Measurements from ENCODE around the gene ROBO4. TPM values are rescaled to one million over a fixed set of nuclear protein-coding genes. Genes with fewer than 3 reads are reported as not detected.

Gene ROBO4
- total RNA-seq, 1 donor from 2014 or later = not detected

GRCh38 chr11:124872280-124872679, 25.4 kb downstream of the ROBO4 start:
- Mint-ChIP-seq H3K4me1 (ENCODE audit: low read depth) (peaks cover 12% of the 10 kb centered on the region), H3K36me3 (ENCODE audit: low read depth) (no peaks in the 10 kb centered on the region), H3K27ac (no peak overlapping the region), H3K4me3 (no peak overlapping the region), H3K9me3 (no peaks in the 10 kb centered on the region), H3K27me3 (ENCODE audit: insufficient read depth) (peaks cover 80% of the 10 kb centered on the region)
- no peak for DNase-seq (ENCODE audit: low spot score)
- intact Hi-C loops (cut with micrococcal nuclease) = loop anchor here (10.0 kb wide), 1 partner anchor 273 kb away; no protein-coding TSS in a partner anchor

- H3K4me1 Mint-ChIP-seq (ENCODE audit: low read depth) = peaks cover 7% of the 10 kb centered on the region
- H3K27ac Mint-ChIP-seq = no peak overlapping the region
- H3K27me3 Mint-ChIP-seq (ENCODE audit: insufficient read depth) = peaks cover 89% of the 10 kb centered on the region
- no peak for DNase-seq (ENCODE audit: low spot score)
- no peak overlapping the region for H3K4me3 Mint-ChIP-seq
- intact Hi-C loops (cut with micrococcal nuclease) = loop anchor here (10.0 kb wide), 1 partner anchor 274 kb away; no protein-coding TSS in a partner anchor
- H3K36me3 Mint-ChIP-seq (ENCODE audit: low read depth) = no peaks in the 10 kb centered on the region
- no peaks in the 10 kb centered on the region for H3K9me3 Mint-ChIP-seq
These were observed 27.2 kb downstream of the ROBO4 start for GRCh38 chr11:124870430-124870829.

GRCh38 chr11:124869856-124870387, 27.7 kb downstream of the ROBO4 start:
- no peaks in the 10 kb centered on the region for H3K9me3 Mint-ChIP-seq
- no peak for DNase-seq (ENCODE audit: low spot score)
- no peak overlapping the region for H3K4me3 Mint-ChIP-seq
- no peak overlapping the region for H3K27ac Mint-ChIP-seq
- peaks cover 7% of the 10 kb centered on the region for H3K4me1 Mint-ChIP-seq (ENCODE audit: low read depth)
- intact Hi-C loops (cut with micrococcal nuclease) = loop anchor here (5.0 to 10.0 kb wide), 2 partner anchors 275 to 297 kb away; no protein-coding TSS in a partner anchor
- peaks cover 86% of the 10 kb centered on the region for H3K27me3 Mint-ChIP-seq (ENCODE audit: insufficient read depth)
- H3K36me3 Mint-ChIP-seq (ENCODE audit: low read depth) = no peaks in the 10 kb centered on the region

GRCh38 chr11:124869331-124869730, 28.3 kb downstream of the ROBO4 start:
- intact Hi-C loops (cut with micrococcal nuclease) = loop anchor here (5.0 kb wide), 1 partner anchor 298 kb away; no protein-coding TSS in a partner anchor
- Mint-ChIP-seq H3K27me3 (ENCODE audit: insufficient read depth) (peaks cover 86% of the 10 kb centered on the region), H3K4me3 (no peak overlapping the region), H3K9me3 (no peaks in the 10 kb centered on the region), H3K4me1 (ENCODE audit: low read depth) (peaks cover 7% of the 10 kb centered on the region), H3K27ac (no peak overlapping the region), H3K36me3 (ENCODE audit: low read depth) (no peaks in the 10 kb centered on the region)
- no peak for DNase-seq (ENCODE audit: low spot score)

- Mint-ChIP-seq H3K4me3 (peak overlapping the region; percentile 15), H3K27ac (no peak overlapping the region), H3K36me3 (ENCODE audit: low read depth) (no peaks in the 10 kb centered on the region), H3K9me3 (no peaks in the 10 kb centered on the region), H3K27me3 (ENCODE audit: insufficient read depth) (peaks cover 86% of the 10 kb centered on the region), H3K4me1 (ENCODE audit: low read depth) (peaks cover 7% of the 10 kb centered on the region)
- intact Hi-C loops (cut with micrococcal nuclease) = loop anchor here (5.0 kb wide), 1 partner anchor 299 kb away; no protein-coding TSS in a partner anchor
- DNase-seq (ENCODE audit: low spot score) = no peak
These were observed 29.1 kb downstream of the ROBO4 start for GRCh38 chr11:124868331-124869274.

- no peaks in the 10 kb centered on the region for H3K9me3 Mint-ChIP-seq
- intact Hi-C loops (cut with micrococcal nuclease) = loop anchor here (1.0 to 5.0 kb wide), 5 partner anchors 26 to 300 kb away; no protein-coding TSS in a partner anchor
- peaks cover 87% of the 10 kb centered on the region for H3K27me3 Mint-ChIP-seq (ENCODE audit: insufficient read depth)
- H3K4me1 Mint-ChIP-seq (ENCODE audit: low read depth) = peaks cover 15% of the 10 kb centered on the region
- no peak overlapping the region for H3K4me3 Mint-ChIP-seq
- H3K27ac Mint-ChIP-seq = no peak overlapping the region
- no peak for DNase-seq (ENCODE audit: low spot score)
- no peaks in the 10 kb centered on the region for H3K36me3 Mint-ChIP-seq (ENCODE audit: low read depth)
These were observed 30.0 kb downstream of the ROBO4 start for GRCh38 chr11:124867700-124868099.

GRCh38 chr11:124865902-124866851, 31.5 kb downstream of the ROBO4 start:
- H3K27ac Mint-ChIP-seq = no peak overlapping the region
- H3K27me3 Mint-ChIP-seq (ENCODE audit: insufficient read depth) = peaks cover 89% of the 10 kb centered on the region
- H3K36me3 Mint-ChIP-seq (ENCODE audit: low read depth) = no peaks in the 10 kb centered on the region
- no peak overlapping the region for H3K4me3 Mint-ChIP-seq
- no peaks in the 10 kb centered on the region for H3K9me3 Mint-ChIP-seq
- intact Hi-C loops (cut with micrococcal nuclease) = loop anchor here (2.0 to 5.0 kb wide), 3 partner anchors 107 to 301 kb away; no protein-coding TSS in a partner anchor
- peaks cover 16% of the 10 kb centered on the region for H3K4me1 Mint-ChIP-seq (ENCODE audit: low read depth)
- DNase-seq (ENCODE audit: low spot score) = peak; percentile 28

- Mint-ChIP-seq H3K4me1 (ENCODE audit: low read depth) (peaks cover 16% of the 10 kb centered on the region), H3K4me3 (no peak within 1 kb of the TSS), H3K9me3 (no peaks in the 10 kb centered on the region), H3K27me3 (ENCODE audit: insufficient read depth) (peaks cover 87% of the 10 kb centered on the region), H3K27ac (no peak within 1 kb of the TSS), H3K36me3 (ENCODE audit: low read depth) (no peaks in the 10 kb centered on the region)
- no peak for DNase-seq (ENCODE audit: low spot score)
- intact Hi-C loops (cut with micrococcal nuclease) = loop anchor here (5.0 kb wide), 1 partner anchor 302 kb away; no protein-coding TSS in a partner anchor
These were observed 32.3 kb downstream of the ROBO4 start, which contains the start of gene ROBO3 for GRCh38 chr11:124865181-124865901. ROBO3 (plus strand) TSS chr11:124865432; CDS start chr11:124865578, 146 bp downstream.

GRCh38 chr11:124864892-124865180, 32.8 kb downstream of the ROBO4 start:
- peaks cover 83% of the 10 kb centered on the region for H3K27me3 Mint-ChIP-seq (ENCODE audit: insufficient read depth)

GRCh38 chr11:124864176-124864891, 33.3 kb downstream of the ROBO4 start:
- no peak for DNase-seq (ENCODE audit: low spot score)
- H3K4me3 Mint-ChIP-seq = no peak overlapping the region
- intact Hi-C loops (cut with micrococcal nuclease) = no loop called here
- H3K36me3 Mint-ChIP-seq (ENCODE audit: low read depth) = no peaks in the 10 kb centered on the region
- H3K27me3 Mint-ChIP-seq (ENCODE audit: insufficient read depth) = peaks cover 80% of the 10 kb centered on the region
- peaks cover 16% of the 10 kb centered on the region for H3K4me1 Mint-ChIP-seq (ENCODE audit: low read depth)
- no peaks in the 10 kb centered on the region for H3K9me3 Mint-ChIP-seq
- H3K27ac Mint-ChIP-seq = no peak overlapping the region

More at GRCh38 chr11:124864892-124865180, 32.8 kb downstream of the ROBO4 start:
- H3K4me1 Mint-ChIP-seq (ENCODE audit: low read depth) = peaks cover 16% of the 10 kb centered on the region
- no peaks in the 10 kb centered on the region for H3K9me3 Mint-ChIP-seq
- no peak overlapping the region for H3K27ac Mint-ChIP-seq
- DNase-seq (ENCODE audit: low spot score) = no peak
- H3K36me3 Mint-ChIP-seq (ENCODE audit: low read depth) = no peaks in the 10 kb centered on the region
- no peak overlapping the region for H3K4me3 Mint-ChIP-seq
- intact Hi-C loops (cut with micrococcal nuclease) = loop anchor here (5.0 kb wide), 1 partner anchor 302 kb away; no protein-coding TSS in a partner anchor

GRCh38 chr11:124863826-124864165, 33.9 kb downstream of the ROBO4 start:
- Mint-ChIP-seq H3K27me3 (ENCODE audit: insufficient read depth) (peaks cover 75% of the 10 kb centered on the region), H3K9me3 (no peaks in the 10 kb centered on the region), H3K36me3 (ENCODE audit: low read depth) (no peaks in the 10 kb centered on the region), H3K4me3 (no peak overlapping the region), H3K4me1 (ENCODE audit: low read depth) (peaks cover 16% of the 10 kb centered on the region), H3K27ac (peak overlapping the region; percentile 5)
- intact Hi-C loops (cut with micrococcal nuclease) = no loop called here
- no peak for DNase-seq (ENCODE audit: low spot score)

All from activated T-helper 1 cell treated with anti-CD3 and anti-CD28 coated beads, Interleukin-12 subunit alpha, Interleukin-12 subunit beta, Interleukin-2, Interleukin-4 antibody, amounts not matched to agents 30 ng/mL and 10 ng/mL and 1 ng/mL, durations not matched to agents 14 hours and 24 hours and 36 hours (primary cell).